Neural cell (in vitro differentiated cells): ENCODE results near the gene PLCH1. TPM values are rescaled to one million over a fixed set of nuclear protein-coding genes. Genes with fewer than 3 reads are reported as not detected.

Experiments
- H2AFZ ChIP-seq: fragments of 200-600, 300-800 bp; sonication (generic), shearing (Covaris generic); 2 replicates; pipeline ENCODE4 v1.6.0; 2014; ENCODE audit warnings: low read depth, mild to moderate bottlenecking, antibody characterized with exemption, low read length, moderate library complexity
- H3F3A ChIP-seq: fragments of 200-600 bp; shearing (Covaris generic); 2 replicates; pipeline ENCODE4 v1.6.1; 2016; ENCODE audit warnings: mild to moderate bottlenecking, moderate library complexity, mixed read lengths, antibody characterized with exemption, low read length; ENCODE audit not compliant: insufficient read depth, poor library complexity, severe bottlenecking
- H3K27ac ChIP-seq: fragments of 200-600, 300-800 bp; sonication (generic), shearing (Covaris generic); 2 replicates; pipeline ENCODE4 v1.5.1; 2014; ENCODE audit warnings: mild to moderate bottlenecking, low read length, moderate library complexity
- H3K27me3 ChIP-seq: fragments of 300-800, 200-600 bp; sonication (generic), shearing (Covaris generic); 2 replicates; pipeline ENCODE4 v1.6.0; 2014; ENCODE audit warnings: mild to moderate bottlenecking, low read depth, low read length, moderate library complexity; ENCODE audit not compliant: insufficient read depth
- H3K36me3 ChIP-seq: fragments of 300-800, 200-600 bp; sonication (generic), shearing (Covaris generic); 2 replicates; pipeline ENCODE4 v1.5.1; 2014; ENCODE audit warnings: mild to moderate bottlenecking, antibody characterized with exemption, low read length, moderate library complexity; ENCODE audit not compliant: insufficient read depth
- H3K4me2 ChIP-seq: fragments of 300-800, 200-600 bp; sonication (generic), shearing (Covaris generic); 2 replicates; pipeline ENCODE4 v1.6.0; 2014; ENCODE audit warnings: mild to moderate bottlenecking, low read length
- H3K4me3 ChIP-seq: fragments of 300-800, 200-600 bp; sonication (generic), shearing (Covaris generic); 2 replicates; pipeline ENCODE4 v1.5.1; 2014; ENCODE audit warnings: mild to moderate bottlenecking, low read length, moderate library complexity
- H3K79me2 ChIP-seq: fragments of 200-600 bp; shearing (Covaris generic); replicated peaks from 2 replicates; pipeline ENCODE4 v1.6.0; 2014; ENCODE audit warnings: mild to moderate bottlenecking, low read length, moderate library complexity; ENCODE audit not compliant: insufficient read depth
- H3K9ac ChIP-seq: fragments of 300-800, 200-600 bp; sonication (generic), shearing (Covaris generic); 2 replicates; pipeline ENCODE4 v1.6.1; 2016; ENCODE audit warnings: mild to moderate bottlenecking, low read length, mixed read lengths
- H3K9me2 ChIP-seq: fragments of 200-600 bp; shearing (Covaris generic); 2 replicates; pipeline ENCODE4 v1.6.1; 2016; ENCODE audit warnings: mild to moderate bottlenecking, low read length, mixed read lengths; ENCODE audit not compliant: insufficient read depth
- H3K9me3 ChIP-seq: fragments of 200-600, 300-800 bp; sonication (generic), shearing (Covaris generic); 2 replicates; pipeline ENCODE4 v1.6.1; 2016; ENCODE audit warnings: mild to moderate bottlenecking, mixed run types, low read length, moderate library complexity, mixed read lengths
- H4K20me1 ChIP-seq: fragments of 200-600 bp; shearing (Covaris generic); 2 replicates; pipeline ENCODE4 v1.6.1; 2016; ENCODE audit warnings: mild to moderate bottlenecking, mixed run types; ENCODE audit not compliant: insufficient read depth
- EP300 ChIP-seq: fragments of 450-650 bp; conservative IDR thresholded peaks from 2 replicates; pipeline ENCODE4 v1.6.1; 2014; ENCODE audit warnings: antibody characterized with exemption, mild to moderate bottlenecking, moderate library complexity; ENCODE audit not compliant: poor library complexity, severe bottlenecking
- EZH2 ChIP-seq: fragments of 200-600, 300-800 bp; shearing (Covaris generic), sonication (generic); IDR thresholded peaks from 2 replicates; pipeline ENCODE4 v1.6.1; 2014; ENCODE audit warnings: antibody characterized with exemption, low read length, borderline replicate concordance, mild to moderate bottlenecking; ENCODE audit not compliant: insufficient read depth, poor library complexity, severe bottlenecking
- MXI1 ChIP-seq: fragments of 450-650 bp; conservative IDR thresholded peaks from 2 replicates; pipeline ENCODE4 v1.6.1; 2014; ENCODE audit warnings: antibody characterized with exemption, mild to moderate bottlenecking; ENCODE audit not compliant: poor library complexity, severe bottlenecking
- POLR2AphosphoS5 ChIP-seq: IDR thresholded peaks from 2 replicates; pipeline ENCODE4 v1.6.1; 2012
- RAD21 ChIP-seq: fragments of 450-650 bp; conservative IDR thresholded peaks from 2 replicates; pipeline ENCODE4 v1.6.1; 2014; ENCODE audit warnings: antibody characterized with exemption, mild to moderate bottlenecking, moderate library complexity
- SMC3 ChIP-seq: fragments of 450-650 bp; conservative IDR thresholded peaks from 2 replicates; pipeline ENCODE4 v1.6.1; 2014; ENCODE audit warnings: antibody characterized with exemption, mild to moderate bottlenecking, moderate library complexity; ENCODE audit not compliant: poor library complexity
- TAF1 ChIP-seq: IDR thresholded peaks from 2 replicates; pipeline ENCODE4 v1.6.1; 2012; ENCODE audit warnings: low read depth
- polyA plus RNA-seq: library from polyadenylated mRNA; depleted of rRNA; stranded (reverse); fragments of >200 nt; gene quantifications from 2 replicates; pipeline ENCODE4 v1.2.3, GENCODE V29; 2014
- TF ChIP-seq, protein P1 (sequence below): IDR thresholded peaks from 2 replicates; pipeline ENCODE4 v1.6.1; 2012; ENCODE audit warnings: borderline replicate concordance
- TF ChIP-seq, protein P2 (sequence below): fragments of 450-650 bp; IDR thresholded peaks from 2 replicates; pipeline ENCODE4 v1.5.1; 2014; ENCODE audit warnings: antibody characterized with exemption, mild to moderate bottlenecking, moderate library complexity; ENCODE audit not compliant: poor library complexity, severe bottlenecking

Gene PLCH1
- polyA plus RNA-seq, 1 donor from 2014 or later = 13.5 TPM

DNA sequence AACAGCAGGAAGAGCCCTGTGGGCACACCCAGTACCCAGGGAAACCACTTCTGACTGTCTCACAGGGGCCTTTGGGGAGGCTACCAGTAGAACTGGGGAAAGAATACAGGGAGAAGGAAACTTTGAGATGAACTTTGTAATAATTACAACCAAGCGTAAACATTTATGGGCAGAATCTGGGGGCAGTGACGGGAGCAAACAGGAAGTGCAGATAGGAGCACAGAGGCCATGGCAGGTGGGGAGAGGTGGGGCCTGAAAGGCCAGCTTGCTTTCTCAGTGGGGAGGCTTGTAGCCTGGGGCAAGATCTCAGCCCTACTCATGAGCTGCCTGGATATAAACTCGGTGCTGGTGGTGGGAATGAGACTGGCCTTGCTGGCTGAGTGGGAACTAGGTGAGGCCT is 209.8 kb downstream of the PLCH1 start:
- TF ChIP-seq POLR2AphosphoS5 (no peak), TAF1 (no peak), EP300 (no peak), EZH2 (no peak), MXI1 (no peak), SMC3 (no peak), RAD21 (no peak)
- TF ChIP-seq, protein P1, sequence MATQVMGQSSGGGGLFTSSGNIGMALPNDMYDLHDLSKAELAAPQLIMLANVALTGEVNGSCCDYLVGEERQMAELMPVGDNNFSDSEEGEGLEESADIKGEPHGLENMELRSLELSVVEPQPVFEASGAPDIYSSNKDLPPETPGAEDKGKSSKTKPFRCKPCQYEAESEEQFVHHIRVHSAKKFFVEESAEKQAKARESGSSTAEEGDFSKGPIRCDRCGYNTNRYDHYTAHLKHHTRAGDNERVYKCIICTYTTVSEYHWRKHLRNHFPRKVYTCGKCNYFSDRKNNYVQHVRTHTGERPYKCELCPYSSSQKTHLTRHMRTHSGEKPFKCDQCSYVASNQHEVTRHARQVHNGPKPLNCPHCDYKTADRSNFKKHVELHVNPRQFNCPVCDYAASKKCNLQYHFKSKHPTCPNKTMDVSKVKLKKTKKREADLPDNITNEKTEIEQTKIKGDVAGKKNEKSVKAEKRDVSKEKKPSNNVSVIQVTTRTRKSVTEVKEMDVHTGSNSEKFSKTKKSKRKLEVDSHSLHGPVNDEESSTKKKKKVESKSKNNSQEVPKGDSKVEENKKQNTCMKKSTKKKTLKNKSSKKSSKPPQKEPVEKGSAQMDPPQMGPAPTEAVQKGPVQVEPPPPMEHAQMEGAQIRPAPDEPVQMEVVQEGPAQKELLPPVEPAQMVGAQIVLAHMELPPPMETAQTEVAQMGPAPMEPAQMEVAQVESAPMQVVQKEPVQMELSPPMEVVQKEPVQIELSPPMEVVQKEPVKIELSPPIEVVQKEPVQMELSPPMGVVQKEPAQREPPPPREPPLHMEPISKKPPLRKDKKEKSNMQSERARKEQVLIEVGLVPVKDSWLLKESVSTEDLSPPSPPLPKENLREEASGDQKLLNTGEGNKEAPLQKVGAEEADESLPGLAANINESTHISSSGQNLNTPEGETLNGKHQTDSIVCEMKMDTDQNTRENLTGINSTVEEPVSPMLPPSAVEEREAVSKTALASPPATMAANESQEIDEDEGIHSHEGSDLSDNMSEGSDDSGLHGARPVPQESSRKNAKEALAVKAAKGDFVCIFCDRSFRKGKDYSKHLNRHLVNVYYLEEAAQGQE = no peak
- TF ChIP-seq, protein P2, sequence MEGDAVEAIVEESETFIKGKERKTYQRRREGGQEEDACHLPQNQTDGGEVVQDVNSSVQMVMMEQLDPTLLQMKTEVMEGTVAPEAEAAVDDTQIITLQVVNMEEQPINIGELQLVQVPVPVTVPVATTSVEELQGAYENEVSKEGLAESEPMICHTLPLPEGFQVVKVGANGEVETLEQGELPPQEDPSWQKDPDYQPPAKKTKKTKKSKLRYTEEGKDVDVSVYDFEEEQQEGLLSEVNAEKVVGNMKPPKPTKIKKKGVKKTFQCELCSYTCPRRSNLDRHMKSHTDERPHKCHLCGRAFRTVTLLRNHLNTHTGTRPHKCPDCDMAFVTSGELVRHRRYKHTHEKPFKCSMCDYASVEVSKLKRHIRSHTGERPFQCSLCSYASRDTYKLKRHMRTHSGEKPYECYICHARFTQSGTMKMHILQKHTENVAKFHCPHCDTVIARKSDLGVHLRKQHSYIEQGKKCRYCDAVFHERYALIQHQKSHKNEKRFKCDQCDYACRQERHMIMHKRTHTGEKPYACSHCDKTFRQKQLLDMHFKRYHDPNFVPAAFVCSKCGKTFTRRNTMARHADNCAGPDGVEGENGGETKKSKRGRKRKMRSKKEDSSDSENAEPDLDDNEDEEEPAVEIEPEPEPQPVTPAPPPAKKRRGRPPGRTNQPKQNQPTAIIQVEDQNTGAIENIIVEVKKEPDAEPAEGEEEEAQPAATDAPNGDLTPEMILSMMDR = no peak
- no peaks in the 10 kb centered on the region for H3K9me3 ChIP-seq
- no peak overlapping the region for H3K27ac ChIP-seq
- H2AFZ ChIP-seq = no peak overlapping the region
- H3K79me2 ChIP-seq = no peaks in the 10 kb centered on the region
- H3K4me3 ChIP-seq = no peak overlapping the region
- no peaks in the 10 kb centered on the region for H3F3A ChIP-seq
- no peaks in the 10 kb centered on the region for H3K9me2 ChIP-seq
- no peaks in the 10 kb centered on the region for H3K36me3 ChIP-seq
- no peaks in the 10 kb centered on the region for H4K20me1 ChIP-seq
- H3K27me3 ChIP-seq = no peaks in the 10 kb centered on the region
- H3K4me2 ChIP-seq = no peak overlapping the region
- no peak overlapping the region for H3K9ac ChIP-seq

DNA sequence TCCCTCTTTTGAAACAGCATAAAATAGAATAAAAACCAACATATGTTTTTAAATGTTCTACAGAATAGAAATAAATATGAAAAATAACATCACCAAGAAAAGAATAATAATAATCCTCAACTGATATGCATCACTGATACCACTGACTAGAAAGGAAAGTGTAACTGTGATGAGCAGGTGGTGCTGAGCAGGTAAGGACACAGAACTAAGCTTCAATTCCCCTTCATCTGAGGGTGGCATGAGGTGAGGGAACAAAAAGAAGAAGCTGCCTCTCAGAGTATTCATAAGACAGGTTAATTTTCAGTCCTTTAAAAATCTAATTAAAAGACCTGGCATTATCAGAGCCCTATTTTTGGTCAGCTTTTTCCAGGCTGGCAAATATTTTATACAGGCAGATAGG is 216.3 kb downstream of the PLCH1 start:
- no peaks in the 10 kb centered on the region for H3K9me2 ChIP-seq
- no peak overlapping the region for H2AFZ ChIP-seq
- H4K20me1 ChIP-seq = no peaks in the 10 kb centered on the region
- no peaks in the 10 kb centered on the region for H3K36me3 ChIP-seq
- no peaks in the 10 kb centered on the region for H3F3A ChIP-seq
- TF ChIP-seq RAD21 = no peak
- TF ChIP-seq EZH2 = no peak
- no peak for TF ChIP-seq MXI1
- H3K27ac ChIP-seq = no peak overlapping the region
- H3K4me3 ChIP-seq = no peak overlapping the region
- H3K79me2 ChIP-seq = no peaks in the 10 kb centered on the region
- no peaks in the 10 kb centered on the region for H3K9me3 ChIP-seq
- H3K4me2 ChIP-seq = no peak overlapping the region
- H3K9ac ChIP-seq = no peak overlapping the region
- no peaks in the 10 kb centered on the region for H3K27me3 ChIP-seq
